ENCODE data around the gene ANKDD1A. TPM values are rescaled to one million over a fixed set of nuclear protein-coding genes. Genes with fewer than 3 reads are reported as not detected.

The ANKDD1A gene
- total RNA-seq, 1 donor from 2014 or later: 3.8 TPM

DNA sequence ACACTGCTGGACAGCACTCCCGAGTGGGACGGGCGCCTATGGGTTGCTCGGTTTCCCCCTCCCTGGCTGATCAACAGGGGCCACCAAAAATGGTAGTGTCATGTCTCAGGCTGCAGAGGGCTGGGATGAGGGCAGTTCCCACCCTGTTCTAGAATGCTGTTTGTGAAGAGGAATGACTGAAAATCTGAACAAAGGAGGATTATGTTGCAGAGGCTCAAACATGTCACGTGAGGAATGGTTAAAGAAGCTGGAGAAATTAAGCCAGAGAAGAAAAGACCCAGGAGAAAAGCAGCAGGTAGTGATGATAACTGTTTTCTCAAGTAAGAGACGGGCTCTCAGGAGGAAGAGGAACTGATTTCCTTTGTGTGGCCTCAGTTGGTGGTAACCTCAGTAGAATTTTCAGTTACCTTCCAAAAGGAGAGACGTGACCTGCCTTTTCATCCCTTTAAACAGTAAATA lies 67.6 kb downstream of the ANKDD1A start:
- H3K4me3 Mint-ChIP-seq (ENCODE audit: unreplicated experiment): no peak overlapping the region
- peaks cover 3% of the 10 kb centered on the region for H3K4me1 Mint-ChIP-seq (ENCODE audit: low read depth)
- H3K36me3 Mint-ChIP-seq (ENCODE audit: low read depth): peaks cover 26% of the 10 kb centered on the region
- H3K9me3 Mint-ChIP-seq (ENCODE audit: low read depth): no peaks in the 10 kb centered on the region
- DNase-seq (ENCODE audit: low spot score): no peak
- no peaks in the 10 kb centered on the region for H3K27me3 Mint-ChIP-seq (ENCODE audit: low read depth)
- TF ChIP-seq, protein P1, sequence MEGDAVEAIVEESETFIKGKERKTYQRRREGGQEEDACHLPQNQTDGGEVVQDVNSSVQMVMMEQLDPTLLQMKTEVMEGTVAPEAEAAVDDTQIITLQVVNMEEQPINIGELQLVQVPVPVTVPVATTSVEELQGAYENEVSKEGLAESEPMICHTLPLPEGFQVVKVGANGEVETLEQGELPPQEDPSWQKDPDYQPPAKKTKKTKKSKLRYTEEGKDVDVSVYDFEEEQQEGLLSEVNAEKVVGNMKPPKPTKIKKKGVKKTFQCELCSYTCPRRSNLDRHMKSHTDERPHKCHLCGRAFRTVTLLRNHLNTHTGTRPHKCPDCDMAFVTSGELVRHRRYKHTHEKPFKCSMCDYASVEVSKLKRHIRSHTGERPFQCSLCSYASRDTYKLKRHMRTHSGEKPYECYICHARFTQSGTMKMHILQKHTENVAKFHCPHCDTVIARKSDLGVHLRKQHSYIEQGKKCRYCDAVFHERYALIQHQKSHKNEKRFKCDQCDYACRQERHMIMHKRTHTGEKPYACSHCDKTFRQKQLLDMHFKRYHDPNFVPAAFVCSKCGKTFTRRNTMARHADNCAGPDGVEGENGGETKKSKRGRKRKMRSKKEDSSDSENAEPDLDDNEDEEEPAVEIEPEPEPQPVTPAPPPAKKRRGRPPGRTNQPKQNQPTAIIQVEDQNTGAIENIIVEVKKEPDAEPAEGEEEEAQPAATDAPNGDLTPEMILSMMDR (IDR thresholded peaks at IDR 0.05): no peak
- H3K27ac Mint-ChIP-seq (ENCODE audit: unreplicated experiment): no peak overlapping the region

- Mint-ChIP-seq H3K27ac (ENCODE audit: unreplicated experiment) (no peak overlapping the region), H3K36me3 (ENCODE audit: low read depth) (peaks cover 19% of the 10 kb centered on the region), H3K4me3 (ENCODE audit: unreplicated experiment) (no peak overlapping the region), H3K9me3 (ENCODE audit: low read depth) (no peaks in the 10 kb centered on the region), H3K27me3 (ENCODE audit: low read depth) (no peaks in the 10 kb centered on the region), H3K4me1 (ENCODE audit: low read depth) (peaks cover 18% of the 10 kb centered on the region)
- TF ChIP-seq, protein P1 (IDR thresholded peaks at IDR 0.05): no peak
- no peak for DNase-seq (ENCODE audit: low spot score)
Observed at GRCh38 chr15:64981812-64982431, 70.2 kb downstream of the ANKDD1A start.

- Mint-ChIP-seq H3K4me1 (ENCODE audit: low read depth) (peaks cover 23% of the 10 kb centered on the region), H3K4me3 (ENCODE audit: unreplicated experiment) (no peak overlapping the region), H3K27ac (ENCODE audit: unreplicated experiment) (no peak overlapping the region), H3K36me3 (ENCODE audit: low read depth) (peaks cover 17% of the 10 kb centered on the region), H3K27me3 (ENCODE audit: low read depth) (no peaks in the 10 kb centered on the region), H3K9me3 (ENCODE audit: low read depth) (no peaks in the 10 kb centered on the region)
- TF ChIP-seq, protein P1 (IDR thresholded peaks at IDR 0.05): no peak
- no peak for DNase-seq (ENCODE audit: low spot score)
Observed at GRCh38 chr15:64982472-64982871, 70.8 kb downstream of the ANKDD1A start.

DNA sequence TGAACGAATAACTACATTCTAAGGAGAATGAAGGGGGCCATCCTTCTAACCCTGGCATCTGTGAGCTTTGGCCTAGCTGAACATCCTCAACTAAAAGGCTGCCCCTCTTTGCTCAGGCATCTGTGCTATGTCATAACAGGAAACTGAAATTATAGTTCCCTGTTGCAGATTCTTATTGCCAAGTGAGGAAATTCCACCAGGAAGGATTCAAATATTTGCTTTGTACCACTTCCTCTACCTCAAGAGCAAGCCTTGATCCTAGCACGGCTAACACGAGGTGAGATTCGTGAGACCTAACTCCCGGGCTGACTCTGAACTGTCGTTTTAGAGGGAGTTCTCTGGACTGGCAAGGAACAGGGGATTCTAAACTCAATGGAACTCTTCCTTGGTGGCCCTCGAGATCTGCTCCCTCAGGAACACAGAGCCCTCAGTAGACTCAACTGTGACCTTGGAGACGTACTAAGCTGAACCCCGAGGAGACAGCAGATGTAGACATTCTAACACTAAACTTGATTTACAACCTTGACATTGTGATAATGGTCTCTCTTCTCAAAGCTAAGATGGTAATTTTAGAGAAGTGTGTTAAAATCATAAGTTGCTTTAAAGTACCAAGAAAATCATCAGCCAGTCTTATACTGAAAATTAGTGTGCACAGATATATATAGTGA lies 73.8 kb downstream of the ANKDD1A start:
- DNase-seq (ENCODE audit: low spot score): no peak
- Mint-ChIP-seq H3K36me3 (ENCODE audit: low read depth) (peaks cover 5% of the 10 kb centered on the region), H3K9me3 (ENCODE audit: low read depth) (no peaks in the 10 kb centered on the region), H3K4me3 (ENCODE audit: unreplicated experiment) (peak overlapping the region; percentile 31), H3K27me3 (ENCODE audit: low read depth) (no peaks in the 10 kb centered on the region), H3K27ac (ENCODE audit: unreplicated experiment) (peak overlapping the region; percentile 56), H3K4me1 (ENCODE audit: low read depth) (peaks cover 45% of the 10 kb centered on the region)
- TF ChIP-seq, protein P1 (IDR thresholded peaks at IDR 0.05): no peak

DNA sequence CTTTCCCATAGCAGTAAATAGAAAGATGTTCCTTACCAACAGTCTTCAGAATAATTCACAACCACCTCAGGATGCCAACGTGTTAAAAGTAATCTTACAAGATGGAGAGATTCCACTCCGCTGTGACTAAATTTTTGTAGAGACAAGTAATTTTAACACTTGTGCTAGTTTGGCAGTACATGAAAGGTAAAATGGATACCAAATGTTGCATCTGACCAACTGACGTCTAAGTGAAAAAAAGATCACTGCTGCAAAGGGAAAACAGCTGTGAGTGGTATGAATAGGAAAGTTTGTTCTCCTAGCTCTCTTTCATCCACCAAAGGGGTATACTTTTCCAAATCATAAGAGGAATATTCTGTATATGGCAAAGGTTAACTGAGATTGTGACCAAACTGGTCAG lies 75.4 kb downstream of the ANKDD1A start:
- DNase-seq (ENCODE audit: low spot score): no peak
- H3K9me3 Mint-ChIP-seq (ENCODE audit: low read depth): no peaks in the 10 kb centered on the region
- peaks cover 49% of the 10 kb centered on the region for H3K4me1 Mint-ChIP-seq (ENCODE audit: low read depth)
- TF ChIP-seq, protein P1 (IDR thresholded peaks at IDR 0.05): no peak
- no peak overlapping the region for H3K4me3 Mint-ChIP-seq (ENCODE audit: unreplicated experiment)
- no peaks in the 10 kb centered on the region for H3K36me3 Mint-ChIP-seq (ENCODE audit: low read depth)
- H3K27ac Mint-ChIP-seq (ENCODE audit: unreplicated experiment): peak overlapping the region; percentile 4
- no peaks in the 10 kb centered on the region for H3K27me3 Mint-ChIP-seq (ENCODE audit: low read depth)

All from chondrocyte (in vitro differentiated cells).